H9 (cell line): ENCODE data around the gene COL3A1. TPM values are rescaled to one million over a fixed set of nuclear protein-coding genes. Genes with fewer than 3 reads are reported as not detected.
A peak's percentile ranks its signal among the peaks of the same experiment; 100 is the strongest.

Experiments
- DNase-seq: peaks from one replicate; pipeline ENCODE4 v3.0.0-alpha.2; 2017
- H2AFZ ChIP-seq: one replicate; pipeline ENCODE4 v1.6.1; 2013; ENCODE audit warnings: mild to moderate bottlenecking, low read length, control low read depth, moderate library complexity
- H2AK5ac ChIP-seq: 2 replicates; pipeline ENCODE4 v1.6.1; 2013; ENCODE audit warnings: low read length, control low read depth, mixed read lengths; ENCODE audit not compliant: insufficient read length
- H2BK120ac ChIP-seq: one replicate; pipeline ENCODE4 v1.6.1; 2013; ENCODE audit warnings: low read depth, mild to moderate bottlenecking, low read length, control low read depth, inconsistent platforms; ENCODE audit not compliant: poor library complexity, severe bottlenecking
- H2BK12ac ChIP-seq: 2 replicates; pipeline ENCODE4 v1.6.1; 2013; ENCODE audit warnings: low read length, control low read depth, mixed read lengths, low read depth; ENCODE audit not compliant: insufficient read length
- H2BK15ac ChIP-seq: 2 replicates; pipeline ENCODE4 v1.6.1; 2013; ENCODE audit warnings: low read depth, low read length, control low read depth
- H2BK20ac ChIP-seq: one replicate; pipeline ENCODE4 v1.6.1; 2013; ENCODE audit warnings: low read depth, mild to moderate bottlenecking, low read length, control low read depth, inconsistent platforms; ENCODE audit not compliant: poor library complexity, severe bottlenecking
- H2BK5ac ChIP-seq: 2 replicates; pipeline ENCODE4 v1.6.1; 2013; ENCODE audit warnings: low read length, control low read depth, mixed read lengths; ENCODE audit not compliant: insufficient read length
- H3K14ac ChIP-seq: 2 replicates; pipeline ENCODE4 v1.6.1; 2013; ENCODE audit warnings: low read length, control low read depth; ENCODE audit not compliant: insufficient read depth
- H3K18ac ChIP-seq: 2 replicates; pipeline ENCODE4 v1.6.1; 2013; ENCODE audit warnings: low read depth, mild to moderate bottlenecking, mixed read lengths, low read length, control low read depth; ENCODE audit not compliant: insufficient read length
- H3K23ac ChIP-seq: 2 replicates; pipeline ENCODE4 v1.6.1; 2013; ENCODE audit warnings: low read length, control low read depth, mixed read lengths, low read depth; ENCODE audit not compliant: insufficient read length
- H3K23me2 ChIP-seq: 2 replicates; pipeline ENCODE4 v1.6.1; 2013; ENCODE audit warnings: low read depth, mild to moderate bottlenecking, mixed read lengths, low read length, control low read depth; ENCODE audit not compliant: insufficient read length, poor library complexity, severe bottlenecking
- H3K27ac ChIP-seq: 2 replicates; pipeline ENCODE4 v1.5.1; 2013; ENCODE audit warnings: low read length, control low read depth, mixed read lengths, low read depth; ENCODE audit not compliant: insufficient read length
- H3K27me3 ChIP-seq: 2 replicates; pipeline ENCODE4 v1.6.1; 2013; ENCODE audit warnings: low read length, control low read depth, inconsistent platforms; ENCODE audit not compliant: insufficient read depth
- H3K4ac ChIP-seq: 2 replicates; pipeline ENCODE4 v1.6.1; 2013; ENCODE audit warnings: low read depth, mild to moderate bottlenecking, control low read depth, inconsistent platforms, low read length, moderate library complexity
- H3K4me1 ChIP-seq: 2 replicates; pipeline ENCODE4 v1.6.1; 2013; ENCODE audit warnings: low read length, control low read depth, inconsistent platforms; ENCODE audit not compliant: insufficient read depth
- H3K4me2 ChIP-seq: 2 replicates; pipeline ENCODE4 v1.6.1; 2013; ENCODE audit warnings: low read length, control low read depth, mixed read lengths; ENCODE audit not compliant: insufficient read length, insufficient read depth
- H3K56ac ChIP-seq: 2 replicates; pipeline ENCODE4 v1.6.1; 2013; ENCODE audit warnings: low read depth, mild to moderate bottlenecking, mixed read lengths, low read length, control low read depth; ENCODE audit not compliant: insufficient read length
- H3K79me1 ChIP-seq: 2 replicates; pipeline ENCODE4 v1.6.1; 2013; ENCODE audit warnings: low read depth, mild to moderate bottlenecking, moderate library complexity, low read length, control low read depth, inconsistent platforms; ENCODE audit not compliant: insufficient read depth, poor library complexity, severe bottlenecking
- H3K79me2 ChIP-seq: 2 replicates; pipeline ENCODE4 v1.6.1; 2013; ENCODE audit warnings: low read length, control low read depth, inconsistent platforms; ENCODE audit not compliant: insufficient read depth
- H3K9ac ChIP-seq: 2 replicates; pipeline ENCODE4 v1.6.1; 2013; ENCODE audit warnings: low read length, control low read depth, mixed read lengths; ENCODE audit not compliant: insufficient read length; ENCODE audit errors: extremely low read depth
- H3K9me3 ChIP-seq: one replicate; pipeline ENCODE4 v1.6.1; 2013; ENCODE audit warnings: low read depth, low read length, inconsistent platforms; ENCODE audit not compliant: control insufficient read depth
- H3T11ph ChIP-seq: one replicate; pipeline ENCODE4 v1.6.1; 2013; ENCODE audit warnings: mild to moderate bottlenecking, low read length, control low read depth, inconsistent platforms
- H4K20me1 ChIP-seq: one replicate; pipeline ENCODE4 v1.6.1; 2013; ENCODE audit not compliant: control insufficient read depth, insufficient read length, insufficient read depth
- H4K5ac ChIP-seq: 2 replicates; pipeline ENCODE4 v1.6.1; 2013; ENCODE audit warnings: low read depth, mild to moderate bottlenecking, mixed read lengths, low read length, control low read depth; ENCODE audit not compliant: insufficient read length
- H4K8ac ChIP-seq: replicated peaks from 2 replicates; pipeline ENCODE4 v1.6.1; 2013; ENCODE audit warnings: low read length, control low read depth, mixed read lengths, low read depth; ENCODE audit not compliant: insufficient read length
- H4K91ac ChIP-seq: 2 replicates; pipeline ENCODE4 v1.6.1; 2013; ENCODE audit warnings: low read depth, mild to moderate bottlenecking, moderate library complexity, mixed read lengths, low read length, control low read depth; ENCODE audit not compliant: insufficient read length
- H3K27ac Mint-ChIP-seq, 3 experiments: 2 replicates in 2 of 3; 3 replicates in 1 of 3; pipeline ENCODE4 v1.8.0; 2020 to 2021; ENCODE audit warnings: mixed read lengths in 3 of 3, mild to moderate bottlenecking in 1 of 3, moderate library complexity in 1 of 3
- H3K27me3 Mint-ChIP-seq: 2 replicates; pipeline ENCODE4 v1.8.0; 2021; ENCODE audit warnings: low read depth, mild to moderate bottlenecking, moderate library complexity, mixed read lengths
- H3K36me3 Mint-ChIP-seq, 3 experiments: 2 replicates in 2 of 3; 3 replicates in 1 of 3; pipeline ENCODE4 v1.8.0; 2020 to 2021; ENCODE audit warnings: low read depth in 3 of 3, mixed read lengths in 3 of 3; ENCODE audit not compliant: insufficient read depth in 1 of 3
- H3K4me1 Mint-ChIP-seq, 2 experiments: 2 replicates each; pipeline ENCODE4 v1.8.0; 2020; ENCODE audit warnings: mixed read lengths in 2 of 2
- H3K4me3 Mint-ChIP-seq, 2 experiments: 2 replicates in 1 of 2; 3 replicates in 1 of 2; pipeline ENCODE4 v1.8.0; 2020 to 2021; ENCODE audit warnings: mild to moderate bottlenecking in 2 of 2, mixed read lengths in 2 of 2, moderate library complexity in 1 of 2
- H3K9me3 Mint-ChIP-seq, 2 experiments: 2 replicates in 1 of 2; 3 replicates in 1 of 2; pipeline ENCODE4 v1.8.0; 2020; ENCODE audit warnings: mild to moderate bottlenecking in 2 of 2, mixed read lengths in 2 of 2, moderate library complexity in 1 of 2
- WGBS: extraction: QIAGEN DNeasy Blood & Tissue Kit; methylation state at CpG from one replicate; pipeline ENCODE4 v1.1.7; 2013; ENCODE audit warnings: missing lambda C conversion rate, low lambda C conversion rate, mixed read lengths; ENCODE audit not compliant: insufficient read length; ENCODE audit errors: extremely low coverage; 5-methylcytosine and 5-hydroxymethylcytosine counted together
- total RNA-seq: library from RNA; stranded (reverse); gene quantifications from 2 replicates; pipeline ENCODE4 v1.2.1, GENCODE V29; 2021
- TF ChIP-seq, protein P1 (sequence below): fragments of 200-600 bp; sonication (generic); conservative IDR thresholded peaks from 3 replicates; pipeline ENCODE4 v1.8.0; 2021; ENCODE audit warnings: antibody characterized with exemption, mild to moderate bottlenecking

The COL3A1 gene
- total RNA-seq, 1 experiment from 2014 or later = not detected

GRCh38 chr2:188978291-188979081 lies 4.3 kb downstream of the COL3A1 start:
- H3K27ac Mint-ChIP-seq = no peak overlapping the region; a peak in 1 of 7 replicates

More at GRCh38 chr2:188978291-188979081, 4.3 kb downstream of the COL3A1 start:
- Histone ChIP-seq H4K5ac (no peak overlapping the region), H4K20me1 (no peaks in the 10 kb centered on the region), H2BK5ac (no peak overlapping the region), H4K8ac (no peak overlapping the region), H3K79me1 (no peaks in the 10 kb centered on the region), H3K18ac (no peak overlapping the region), H2BK20ac (no peak overlapping the region), H3K23me2 (no peaks in the 10 kb centered on the region), H3K14ac (no peak overlapping the region), H2BK12ac (no peak overlapping the region), H2AFZ (no peak overlapping the region), H3K27me3 (no peaks in the 10 kb centered on the region), H3K4me1 (no peaks in the 10 kb centered on the region; the same call in 1 of the 2 replicates), H3K79me2 (no peaks in the 10 kb centered on the region), H2AK5ac (no peak overlapping the region), H3K4ac (no peak overlapping the region), H2BK15ac (no peak overlapping the region), H3K23ac (no peak overlapping the region), H2BK120ac (no peak overlapping the region), H3K9me3 (no peaks in the 10 kb centered on the region), H3K27ac (no peak overlapping the region), H3T11ph (no peak overlapping the region), H3K9ac (no peak overlapping the region), H3K4me2 (no peak overlapping the region), H3K56ac (no peak overlapping the region), H4K91ac (no peak overlapping the region)
- Mint-ChIP-seq H3K9me3 (no peaks in the 10 kb centered on the region), H3K36me3 (no peaks in the 10 kb centered on the region), H3K4me1 (peaks cover 4% of the 10 kb centered on the region in 2 experiments; a peak in 3 of 4 replicates), H3K4me3 (no peak overlapping the region), H3K27me3 (no peaks in the 10 kb centered on the region)
- peak; percentile 26 for DNase-seq
- TF ChIP-seq, protein P1, sequence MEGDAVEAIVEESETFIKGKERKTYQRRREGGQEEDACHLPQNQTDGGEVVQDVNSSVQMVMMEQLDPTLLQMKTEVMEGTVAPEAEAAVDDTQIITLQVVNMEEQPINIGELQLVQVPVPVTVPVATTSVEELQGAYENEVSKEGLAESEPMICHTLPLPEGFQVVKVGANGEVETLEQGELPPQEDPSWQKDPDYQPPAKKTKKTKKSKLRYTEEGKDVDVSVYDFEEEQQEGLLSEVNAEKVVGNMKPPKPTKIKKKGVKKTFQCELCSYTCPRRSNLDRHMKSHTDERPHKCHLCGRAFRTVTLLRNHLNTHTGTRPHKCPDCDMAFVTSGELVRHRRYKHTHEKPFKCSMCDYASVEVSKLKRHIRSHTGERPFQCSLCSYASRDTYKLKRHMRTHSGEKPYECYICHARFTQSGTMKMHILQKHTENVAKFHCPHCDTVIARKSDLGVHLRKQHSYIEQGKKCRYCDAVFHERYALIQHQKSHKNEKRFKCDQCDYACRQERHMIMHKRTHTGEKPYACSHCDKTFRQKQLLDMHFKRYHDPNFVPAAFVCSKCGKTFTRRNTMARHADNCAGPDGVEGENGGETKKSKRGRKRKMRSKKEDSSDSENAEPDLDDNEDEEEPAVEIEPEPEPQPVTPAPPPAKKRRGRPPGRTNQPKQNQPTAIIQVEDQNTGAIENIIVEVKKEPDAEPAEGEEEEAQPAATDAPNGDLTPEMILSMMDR = peak; percentile 40; the same call in 2 of the 3 replicates
- WGBS = no CpG with 5 or more reads among the region's 6 CpGs
